NCI-H1092 treated with DMSO at 0.1 percent for 48 hours (cell line): ENCODE data around the gene GAB2.
A peak's percentile ranks its signal among the peaks of the same experiment; 100 is the strongest.

Experiments used
- DNase-seq: peaks from one replicate; lab custom pipeline; 2025; lab: John Stamatoyannopoulos, UW

Gene GAB2

DNA sequence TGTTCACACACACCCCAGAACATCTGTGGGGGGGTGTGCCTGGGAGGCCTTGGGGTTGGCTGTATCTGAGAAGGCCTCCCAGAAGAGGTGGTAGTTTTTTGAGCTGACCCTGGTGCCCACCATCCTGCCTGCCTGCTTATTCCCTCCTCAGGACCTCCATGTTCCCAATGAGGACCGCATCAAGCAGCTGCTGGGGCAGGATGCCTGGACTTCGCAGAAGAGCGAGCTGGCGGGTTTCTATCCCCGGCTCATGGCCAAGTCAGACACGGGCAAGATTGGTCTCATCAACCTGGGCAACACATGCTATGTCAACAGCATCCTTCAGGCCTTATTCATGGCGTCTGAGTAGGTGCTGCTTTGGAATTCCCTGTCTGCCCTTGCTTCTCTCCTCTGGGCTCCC, 211.9 kb downstream of the GAB2 start:
- no peak for DNase-seq

DNA sequence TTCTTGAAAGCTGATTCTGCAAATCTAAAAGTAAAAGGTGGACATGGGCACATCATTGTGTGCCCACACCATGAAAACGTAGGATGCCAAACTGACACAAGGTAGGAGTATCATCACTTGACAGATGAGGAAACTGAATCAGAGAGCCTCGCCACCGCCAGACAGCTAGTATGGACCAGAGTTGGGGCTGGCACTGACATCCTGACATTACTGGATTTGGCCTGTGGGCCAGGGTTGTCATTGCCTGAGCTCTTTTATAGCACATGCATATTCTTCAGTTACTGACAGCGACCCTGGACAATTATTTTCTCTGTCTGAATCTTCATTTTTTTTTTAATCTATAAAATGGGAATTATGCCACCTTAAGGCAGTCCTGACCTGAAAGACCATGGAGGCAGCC, 212.4 kb downstream of the GAB2 start:
- no peak for DNase-seq

DNA sequence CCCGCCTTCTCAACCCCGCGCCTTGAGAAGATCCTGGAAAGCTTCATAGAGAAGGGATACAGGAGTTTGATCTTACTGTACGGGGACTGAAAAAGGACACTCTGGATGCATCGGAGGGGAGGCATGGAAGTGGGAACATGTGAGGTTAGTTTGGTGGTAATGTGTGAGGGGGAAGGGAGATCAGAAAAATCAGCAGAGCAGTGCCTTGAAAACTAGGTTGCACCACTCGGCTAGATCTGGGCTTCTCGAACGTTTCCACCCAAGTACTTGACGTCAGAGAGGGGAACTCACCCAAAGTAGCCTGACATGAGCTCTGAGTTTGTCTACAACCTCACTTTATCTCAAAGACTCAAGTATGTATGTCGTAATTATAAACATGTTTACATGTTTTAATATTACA, 214.4 kb downstream of the GAB2 start:
- no peak for DNase-seq

DNA sequence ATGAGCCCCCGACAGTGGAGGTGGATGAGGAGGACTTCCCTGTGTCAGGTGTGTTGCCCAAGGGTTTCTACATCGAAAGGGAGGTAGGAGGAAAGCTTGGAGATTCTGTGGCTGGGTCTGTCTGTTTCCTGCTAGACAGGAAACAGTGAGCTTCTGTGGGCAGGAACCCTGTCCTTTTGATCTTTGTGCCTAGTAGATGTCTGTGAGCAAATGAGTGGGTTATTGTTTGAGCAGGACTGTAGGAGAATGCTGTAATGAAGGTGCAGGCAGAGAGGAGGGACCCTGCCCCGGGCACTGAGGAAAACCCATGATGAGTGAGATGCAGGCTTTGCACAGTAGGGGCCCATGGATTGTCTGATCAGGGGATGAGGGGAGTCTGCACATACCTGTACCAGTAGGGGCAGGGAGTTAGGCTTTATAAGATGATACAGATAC, 214.9 kb downstream of the GAB2 start:
- DNase-seq = no peak

DNA sequence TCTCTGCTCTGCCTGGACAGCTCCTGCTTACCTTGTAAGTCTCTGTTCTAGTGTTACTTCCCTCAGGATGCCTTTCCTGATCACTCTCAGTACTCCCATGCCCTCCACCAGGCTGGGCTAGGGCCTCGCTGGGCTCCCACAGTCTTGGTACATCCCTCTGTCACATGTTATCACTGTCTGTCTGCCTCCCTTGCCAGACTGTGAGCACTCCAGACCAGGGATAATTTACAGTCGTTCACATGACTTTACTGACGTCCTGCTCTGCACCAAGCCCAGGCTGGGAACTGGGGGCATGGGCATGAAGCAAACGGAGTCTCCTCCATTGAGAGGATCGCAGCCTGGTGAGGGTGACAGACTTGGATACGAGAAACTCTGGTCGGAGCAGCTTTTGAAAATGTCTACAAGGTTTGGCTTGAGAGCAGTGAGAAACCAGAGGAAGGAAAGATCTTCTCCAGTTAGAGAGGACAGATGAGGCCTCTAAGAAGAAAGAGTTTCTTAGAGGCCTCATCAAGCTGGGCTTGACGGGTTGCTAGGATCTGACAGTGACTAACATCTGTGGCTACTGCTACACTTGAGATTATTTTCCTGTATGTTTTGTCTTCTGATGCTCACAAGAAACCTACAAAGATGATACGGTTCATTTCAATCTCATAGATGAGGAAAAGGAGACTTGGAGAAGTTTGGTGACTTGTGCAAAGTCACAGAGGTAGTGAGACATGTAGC, 216.4 kb downstream of the GAB2 start:
- DNase-seq = no peak

DNA sequence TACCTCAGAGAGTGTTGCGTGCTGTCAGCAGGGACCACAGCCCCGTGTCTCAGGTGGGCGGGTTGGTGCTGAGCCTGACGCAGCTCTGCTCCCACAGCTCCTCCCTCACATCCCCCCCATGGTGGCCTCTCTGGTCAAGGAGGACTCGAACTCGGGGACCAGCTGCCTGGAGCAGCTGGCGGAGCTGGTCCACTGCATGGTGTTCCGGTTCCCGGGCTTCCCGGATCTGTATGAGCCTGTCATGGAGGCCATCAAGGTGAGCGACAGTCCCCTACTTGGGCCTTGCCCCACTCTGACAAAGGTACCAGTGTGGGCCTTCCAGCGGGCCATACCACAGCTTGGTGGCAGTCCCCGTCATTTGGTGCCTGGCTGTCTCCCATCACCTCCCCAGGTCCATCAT, 217.1 kb downstream of the GAB2 start:
- no peak for DNase-seq

DNA sequence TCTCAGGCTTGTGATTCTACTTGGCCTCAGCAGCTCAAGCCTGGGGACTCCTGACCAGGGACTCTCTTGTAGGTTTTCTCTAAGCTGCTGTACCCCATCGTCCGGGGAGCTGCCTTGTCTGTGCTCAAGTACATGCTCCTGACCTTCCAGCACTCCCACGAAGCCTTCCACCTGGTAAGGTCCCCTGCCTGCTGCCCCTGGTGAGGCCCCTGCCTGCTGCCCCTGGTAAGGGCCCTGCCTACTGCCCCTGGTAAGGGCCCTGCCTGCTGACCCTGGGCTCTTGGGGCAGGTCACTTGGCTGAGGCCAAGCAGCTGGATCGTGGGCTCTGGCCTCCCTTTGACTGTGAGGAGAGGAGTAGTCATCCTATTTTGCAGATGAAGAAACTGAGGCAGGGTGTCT, 217.6 kb downstream of the GAB2 start:
- DNase-seq = no peak

DNA sequence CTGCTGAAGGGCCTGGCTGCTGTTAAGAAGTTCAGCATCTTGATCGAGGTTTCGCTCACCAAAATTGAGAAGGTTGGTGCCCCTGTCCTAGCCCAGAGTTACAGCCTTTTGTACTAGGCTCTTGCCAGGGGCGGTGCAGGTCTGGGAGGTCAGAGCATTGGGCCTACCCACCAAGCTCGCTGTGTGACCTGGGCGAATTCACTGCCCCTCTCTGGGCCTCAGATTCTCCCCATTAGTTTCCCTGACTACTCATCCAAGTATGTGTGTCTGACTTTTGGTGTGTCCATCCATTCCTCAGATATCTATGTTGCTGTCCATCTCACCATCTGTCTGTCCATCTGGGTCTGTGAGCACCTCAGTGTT, 218.0 kb downstream of the GAB2 start:
- no peak for DNase-seq

DNA sequence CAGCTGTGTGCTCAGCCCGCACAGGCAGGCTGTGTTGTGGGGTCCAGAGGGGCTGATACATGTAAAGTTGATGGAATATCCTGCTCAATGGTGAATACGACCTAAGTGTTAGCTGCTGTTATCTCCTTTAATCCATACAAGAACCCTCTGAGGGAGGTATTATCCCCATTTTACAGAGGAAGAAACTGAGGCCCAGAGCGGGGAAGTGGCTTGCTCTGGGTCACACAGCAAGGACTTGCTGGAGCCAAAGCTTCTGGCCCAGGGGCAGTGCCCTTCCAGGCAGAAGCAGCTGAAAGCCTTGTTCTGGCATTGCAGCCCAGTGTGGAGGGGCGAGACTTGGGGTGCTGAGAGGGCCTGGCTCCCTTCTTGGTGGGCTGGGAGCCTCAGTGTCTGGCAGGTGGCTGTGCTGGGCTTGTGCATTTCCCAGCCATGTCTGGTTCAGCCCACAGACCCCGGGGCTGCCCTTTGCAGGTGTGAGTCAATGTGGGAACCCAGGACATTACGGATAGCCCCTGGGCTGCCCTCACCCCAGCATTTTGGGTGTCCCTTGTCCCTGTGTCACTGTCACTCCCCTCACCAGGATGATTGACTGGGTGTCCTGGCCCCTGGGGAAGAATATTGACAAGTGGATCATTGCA, 218.5 kb downstream of the GAB2 start:
- no peak for DNase-seq

DNA sequence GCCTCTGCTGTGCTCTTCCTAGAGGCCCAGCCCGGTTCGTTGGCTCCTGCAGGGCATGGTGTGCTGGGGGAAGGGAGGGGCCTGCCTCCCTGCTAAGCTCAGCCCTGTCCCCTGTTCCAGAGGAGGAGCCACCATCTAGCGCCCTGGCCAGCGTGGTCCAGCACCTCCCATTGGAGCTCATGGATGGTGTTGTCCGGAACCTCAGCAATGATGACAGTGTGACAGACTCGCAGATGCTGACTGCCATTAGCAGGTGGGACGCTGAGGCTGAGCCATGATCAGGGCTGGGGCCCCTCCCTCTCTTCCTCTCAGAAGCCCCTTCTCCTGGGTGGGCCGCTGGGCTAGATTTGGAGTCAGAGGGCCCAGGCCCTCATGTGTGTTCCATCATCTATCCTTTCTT, 219.8 kb downstream of the GAB2 start:
- no peak for DNase-seq

DNA sequence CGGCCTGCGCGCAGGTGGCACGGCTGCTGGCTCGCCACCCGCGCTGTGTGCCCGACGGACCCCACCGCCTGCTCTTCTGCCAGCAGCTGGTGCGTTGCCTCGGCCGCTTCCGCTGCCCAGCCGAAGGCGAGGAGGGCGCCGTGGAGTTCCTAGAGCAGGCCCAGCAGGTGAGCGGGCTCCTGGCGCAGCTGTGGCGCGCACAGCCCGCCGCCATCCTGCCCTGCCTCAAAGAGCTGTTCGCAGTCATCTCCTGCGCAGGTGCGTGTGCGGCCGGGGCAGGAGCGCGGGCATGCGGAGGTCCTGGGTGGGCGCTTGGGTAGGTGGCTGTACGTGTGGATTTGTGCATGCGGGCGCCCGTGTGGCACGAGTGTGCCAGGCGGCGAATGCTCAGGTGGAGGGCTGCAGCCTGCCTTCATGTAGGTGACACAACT, 220.9 kb downstream of the GAB2 start:
- DNase-seq = no peak

DNA sequence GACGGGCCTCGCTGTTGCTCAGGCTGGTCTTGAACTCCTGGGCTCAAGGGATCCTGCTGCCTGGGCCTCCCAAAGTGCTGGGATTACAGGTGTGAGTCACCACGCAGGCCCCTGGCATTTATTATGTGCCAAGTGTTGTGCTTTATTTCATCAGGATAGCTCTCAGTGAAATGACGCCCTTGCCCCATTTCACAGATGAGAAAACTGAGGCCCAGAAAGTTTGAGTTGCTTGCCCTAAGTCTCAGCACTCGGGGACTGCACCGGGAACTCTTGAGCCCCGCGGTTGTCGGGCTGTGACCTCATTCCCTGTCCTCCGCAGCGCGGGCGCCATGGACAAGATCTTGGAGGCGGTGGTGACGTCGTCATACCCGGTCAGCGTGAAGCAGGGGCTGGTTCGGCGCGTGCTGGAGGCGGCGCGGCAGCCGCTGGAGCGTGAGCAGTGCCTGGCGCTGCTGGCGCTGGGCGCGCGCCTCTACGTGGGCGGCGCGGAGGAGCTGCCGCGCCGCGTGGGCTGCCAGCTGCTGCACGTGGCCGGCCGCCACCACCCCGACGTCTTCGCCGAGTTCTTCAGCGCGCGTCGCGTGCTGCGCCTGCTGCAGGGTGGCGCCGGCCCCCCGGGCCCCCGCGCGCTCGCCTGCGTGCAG, 221.6 kb downstream of the GAB2 start:
- DNase-seq = no peak

DNA sequence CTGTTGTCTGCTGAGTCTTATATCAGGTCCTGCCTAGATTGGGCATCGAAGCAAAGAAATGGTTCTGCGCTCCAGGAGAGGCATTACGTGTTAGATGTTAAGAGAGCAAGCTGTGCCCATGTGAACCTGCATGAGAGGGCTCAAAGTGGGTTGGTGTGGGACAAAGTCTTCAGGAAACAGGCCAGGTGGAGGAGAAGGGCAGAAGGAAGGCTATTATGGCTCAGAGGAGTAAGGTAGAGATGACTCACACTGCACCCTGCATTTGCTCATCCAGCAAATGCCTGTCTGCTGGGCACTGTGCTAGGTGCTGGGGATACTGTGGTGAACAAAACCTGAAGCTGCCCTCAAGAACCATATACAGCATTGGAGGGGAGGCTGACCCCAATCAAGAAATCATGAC, 223.1 kb downstream of the GAB2 start:
- no peak for DNase-seq

DNA sequence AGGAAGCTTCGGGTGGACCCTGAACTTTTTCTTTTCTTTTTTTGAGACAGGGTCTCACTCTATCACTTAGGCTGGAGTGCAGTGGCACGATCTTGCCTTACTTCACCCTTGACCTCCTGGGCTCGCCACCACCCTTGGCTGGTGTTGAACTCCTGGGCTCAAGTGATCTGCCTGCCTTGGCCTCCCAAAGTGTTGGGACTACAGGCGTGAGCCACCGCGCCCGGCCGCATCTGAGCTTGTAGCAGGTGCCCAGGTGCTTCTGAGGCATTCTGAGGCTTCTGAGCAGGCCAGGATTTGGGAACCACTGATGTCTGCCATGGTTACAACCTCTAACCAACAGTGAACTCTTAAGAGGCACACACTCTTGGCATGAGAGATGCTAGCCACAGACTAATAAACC, 223.8 kb downstream of the GAB2 start:
- DNase-seq = no peak

DNA sequence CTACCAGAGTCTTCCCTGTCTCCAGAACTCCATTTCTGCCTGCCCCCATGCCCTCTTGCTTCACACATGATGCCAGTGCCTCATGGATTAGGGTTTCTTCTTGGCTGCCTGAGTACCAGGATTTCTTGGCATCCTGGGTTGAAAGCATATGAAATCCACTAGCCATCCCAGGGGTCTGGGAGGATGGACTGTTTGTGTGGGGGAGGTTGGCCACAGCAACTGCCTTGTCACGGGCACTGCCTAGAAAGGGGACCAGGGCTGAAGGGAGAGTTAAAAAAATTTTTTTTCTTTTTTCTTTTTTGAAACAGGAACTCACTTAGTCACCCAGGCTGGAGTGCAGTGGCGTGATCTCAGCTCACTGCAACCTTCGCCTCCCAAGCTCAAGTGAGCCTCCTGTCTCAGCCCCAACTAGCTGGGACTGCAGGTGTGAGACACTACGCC, 224.7 kb downstream of the GAB2 start:
- no peak for DNase-seq

DNA sequence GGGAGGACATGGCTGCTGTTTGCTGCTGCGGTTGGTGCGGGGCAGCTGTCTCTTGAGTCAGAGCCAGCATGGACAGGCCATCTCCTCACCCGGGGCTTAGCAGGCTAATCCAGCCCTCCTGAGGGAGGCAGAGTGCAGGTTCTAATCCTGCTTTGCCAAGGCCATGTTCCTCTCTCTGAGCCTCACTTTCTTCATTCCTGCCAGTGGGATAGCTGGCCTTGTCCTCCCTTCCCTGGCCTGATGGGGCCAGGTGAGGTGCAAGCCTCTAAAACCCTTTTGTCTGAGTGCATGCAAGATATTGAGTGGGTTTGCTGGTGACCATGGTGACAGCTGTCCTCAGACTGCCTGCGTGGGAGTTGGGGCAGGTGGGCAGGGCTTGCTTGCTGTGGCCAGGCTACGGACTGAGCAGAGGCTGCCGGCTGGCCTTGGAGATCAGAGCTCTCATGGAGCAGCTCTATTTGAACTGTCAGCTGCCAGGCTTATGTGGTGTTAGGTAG, 225.3 kb downstream of the GAB2 start:
- peak; percentile 15 for DNase-seq

DNA sequence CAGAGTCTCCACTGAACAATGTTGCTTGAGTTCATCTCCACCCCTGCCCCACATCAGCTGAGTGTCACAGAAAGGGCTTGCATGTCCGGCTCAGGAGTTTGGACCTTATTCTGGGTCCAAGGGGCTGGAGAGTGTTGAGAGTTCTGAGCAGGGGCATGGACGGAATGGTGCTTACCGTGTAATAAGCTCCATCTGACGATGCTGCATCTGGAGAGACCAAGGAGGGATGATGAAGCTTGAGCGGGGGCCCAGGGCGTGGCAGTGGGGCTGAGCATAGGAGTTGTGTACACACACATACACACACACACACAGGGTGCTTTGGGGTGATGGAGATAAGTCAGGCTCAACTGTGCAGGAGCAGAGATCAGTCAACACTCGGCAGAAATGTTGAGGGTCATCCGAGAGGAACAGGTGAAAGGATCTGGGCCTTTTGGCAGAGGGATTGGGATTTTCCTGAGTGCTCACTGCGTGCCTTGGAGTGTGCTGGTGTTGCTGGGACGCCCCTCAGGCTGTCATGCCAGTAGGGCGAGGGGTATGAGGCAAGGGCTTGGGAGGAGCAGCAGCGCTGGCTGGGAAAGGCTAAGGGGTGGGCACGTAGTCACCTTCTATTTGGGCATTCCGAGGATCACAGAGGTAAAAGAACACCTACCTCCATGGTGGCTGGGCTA, 226.6 kb downstream of the GAB2 start:
- DNase-seq = no peak

DNA sequence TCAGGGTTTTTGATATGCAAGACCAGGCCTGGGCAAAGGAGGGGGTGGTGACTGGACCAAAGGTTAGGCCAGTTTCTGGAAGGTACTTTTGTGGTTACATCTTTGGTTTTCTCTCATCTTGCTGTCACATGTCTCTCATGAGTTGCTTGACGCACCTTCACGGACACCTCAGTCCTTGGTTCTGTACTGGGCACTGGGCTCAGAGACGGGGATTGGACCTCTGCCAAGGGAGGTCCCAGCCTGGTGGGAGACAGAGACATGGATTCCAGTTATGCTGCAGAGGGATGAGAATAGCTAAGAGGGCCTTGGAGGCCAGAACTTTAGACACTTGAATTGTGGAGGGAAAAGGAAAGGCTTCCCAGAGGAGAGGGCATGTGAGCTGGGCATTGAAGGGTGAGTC, 227.2 kb downstream of the GAB2 start:
- no peak for DNase-seq

DNA sequence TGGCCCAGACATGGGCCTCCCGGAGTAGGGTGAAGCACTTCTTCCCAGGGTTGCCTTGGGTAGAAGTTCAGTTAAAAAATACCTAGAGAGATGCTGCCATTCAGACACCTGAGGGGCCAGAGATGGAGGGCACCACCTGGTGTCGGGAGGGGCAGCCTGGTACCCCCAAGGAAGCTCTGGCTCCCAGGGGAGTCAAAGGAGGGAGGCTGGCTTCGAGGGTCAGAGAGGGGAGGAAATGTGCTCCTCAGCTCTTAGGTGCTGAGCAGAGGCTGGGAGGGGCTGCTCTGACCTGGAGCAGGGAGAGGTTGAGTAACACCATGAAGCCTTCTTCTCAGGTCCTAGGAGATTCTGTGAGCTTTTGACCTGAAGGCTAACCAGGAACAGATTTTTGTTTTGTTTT, 227.8 kb downstream of the GAB2 start:
- DNase-seq = no peak

DNA sequence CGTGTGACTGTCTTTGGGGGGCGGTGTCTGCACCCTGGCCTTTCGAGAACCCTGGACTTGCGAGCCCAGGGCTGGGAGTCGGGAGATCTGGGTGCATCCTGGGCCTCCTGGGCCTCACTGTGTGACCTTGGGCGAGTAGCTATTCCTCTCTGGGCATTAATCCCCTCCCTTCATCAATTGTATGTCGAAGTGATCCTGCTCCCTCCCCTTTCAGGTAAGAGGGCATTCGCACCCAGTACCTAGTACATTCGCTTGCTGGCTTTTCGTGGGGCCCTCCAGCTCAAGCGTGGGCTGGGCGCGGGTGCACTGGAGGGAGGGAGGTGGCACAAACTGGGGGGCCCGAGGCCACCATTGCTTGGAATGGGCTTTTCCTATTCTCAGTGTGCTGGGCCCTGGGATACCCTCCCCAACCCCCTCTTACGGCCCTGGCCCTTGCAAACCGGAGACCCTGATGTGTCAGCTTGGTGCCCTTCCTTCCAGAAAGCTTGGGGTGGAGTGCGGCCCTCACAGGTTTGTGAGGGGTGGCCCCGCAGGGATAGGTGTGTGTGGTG, 228.4 kb downstream of the GAB2 start:
- no peak for DNase-seq

DNA sequence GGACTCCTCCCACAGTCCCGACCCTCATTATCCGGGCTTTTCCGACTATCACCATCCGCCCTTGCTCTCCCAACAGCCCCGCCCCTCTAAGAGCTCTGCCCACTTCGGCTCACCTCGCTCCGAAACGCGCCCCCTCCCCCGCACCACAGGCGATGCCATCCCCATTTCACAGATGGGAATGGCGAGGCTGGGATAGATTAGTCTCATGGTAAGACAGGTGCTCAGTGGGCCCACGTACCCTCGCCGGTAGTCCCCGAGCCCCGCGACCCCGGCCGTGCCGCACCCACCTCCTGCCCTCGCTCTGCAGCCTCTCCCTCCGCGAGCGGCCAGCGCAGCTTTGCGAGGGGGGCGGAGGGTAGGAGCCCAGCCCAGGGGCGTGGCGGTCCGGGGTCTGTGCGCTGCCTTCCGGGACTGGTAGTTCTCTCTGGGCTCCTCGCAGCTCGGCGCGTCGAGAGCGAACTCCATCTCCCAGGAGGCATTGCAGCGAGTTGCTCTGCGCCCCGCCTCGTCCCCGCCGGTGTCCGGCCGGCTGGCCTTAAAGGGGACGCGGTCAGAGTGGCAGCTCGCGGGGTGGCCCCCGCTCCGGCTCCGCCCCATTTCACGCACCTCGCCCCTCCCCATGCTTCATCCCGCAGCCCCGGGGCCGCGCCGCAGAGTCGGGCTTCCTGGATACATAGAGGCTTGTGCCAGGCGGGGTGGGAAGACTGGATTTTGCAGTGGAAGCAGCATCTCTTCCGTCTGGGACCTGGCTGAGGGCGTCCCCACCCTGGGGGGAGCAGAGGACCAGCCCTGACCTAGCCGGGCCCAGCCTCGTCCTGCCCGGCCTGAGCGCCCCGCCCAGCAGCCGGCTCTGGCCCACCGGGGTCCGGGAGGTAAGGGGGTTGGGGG, 229.1 kb downstream of the GAB2 start, which contains the start of the genes KCTD21 and USP35:
TSS of gene KCTD21 (minus strand) at position 341 of the 888 bp plus-strand sequence. CDS start 14,072 bp downstream, outside the sequence.
TSS of gene USP35 (plus strand) at position 634 of the 888 bp plus-strand sequence. CDS start 7,327 bp downstream, outside the sequence.
- peak; percentile 98 for DNase-seq
